ENCODE results near the gene BIVM. TPM values are rescaled to one million over a fixed set of nuclear protein-coding genes. Genes with fewer than 3 reads are reported as not detected.

BIVM gene
- polyA plus RNA-seq, 3 donors: 0.76 to 1.1 (median 0.81) TPM

- Histone ChIP-seq H3K79me2 (ENCODE audit: insufficient read depth, low read length) (no peaks in the 10 kb centered on the region), H3K36me3 (replicated peaks in 1 of 2; ENCODE audit: control insufficient read depth in 1 of 2, insufficient read depth in 2 of 2, low read length in 2 of 2) (no peaks in the 10 kb centered on the region), H3K4me1 (ENCODE audit: control insufficient read depth in 1 of 2, insufficient read depth in 2 of 2, low read length in 2 of 2) (peaks cover 5 to 6% of the 10 kb centered on the region in 2 donors), H4K20me1 (ENCODE audit: insufficient read depth, low read length) (no peaks in the 10 kb centered on the region), H3K4me3 (replicated peaks in 1 of 3; ENCODE audit: low read depth in 2 of 3, low read length in 3 of 3) (no peak overlapping the region), H2AFZ (ENCODE audit: insufficient read depth, low read depth, low read length, poor library complexity, severe bottlenecking) (no peak overlapping the region), H3K27ac (ENCODE audit: low read depth in 1 of 2, low read length in 2 of 2) (no peak overlapping the region), H3K9me3 (replicated peaks in 1 of 2; ENCODE audit: control insufficient read depth in 1 of 2, insufficient read depth in 1 of 2, low read length in 2 of 2) (no peaks in the 10 kb centered on the region), H3K4me2 (replicated peaks; ENCODE audit: extremely low read depth, low read length, poor library complexity, severe bottlenecking) (no peak overlapping the region), H3K27me3 (ENCODE audit: control insufficient read depth in 2 of 2, insufficient read depth in 2 of 2, low read length in 2 of 2) (peaks cover 15 to 19% of the 10 kb centered on the region in 2 donors), H3K9ac (ENCODE audit: insufficient read depth, low read length, poor library complexity, severe bottlenecking) (no peak overlapping the region)
- peaks cover 5% of the 10 kb centered on the region for H3K4me1 Mint-ChIP-seq
- H3K9me3 Mint-ChIP-seq: no peaks in the 10 kb centered on the region
- peaks cover 17 to 23% (median 19%) of the 10 kb centered on the region in 3 donors for H3K27me3 Mint-ChIP-seq (ENCODE audit: low read depth in 3 of 3)
- no peak for TF ChIP-seq CTCF (IDR thresholded peaks at IDR 0.05)
- no peak overlapping the region for H3K4me3 Mint-ChIP-seq
- intact Hi-C loops (cut with micrococcal nuclease): loop anchor here in 1 of 2 donors (10.0 kb wide), 1 partner anchor 109 kb away; no protein-coding TSS in a partner anchor
- peaks cover 0 to under 1% of the 10 kb centered on the region in 2 donors for H3K36me3 Mint-ChIP-seq
- peak overlapping the region in 1 of 7 donors; percentile 15 for H3K27ac Mint-ChIP-seq
- 93% methylated on average over 4 of the region's 9 CpGs for WGBS (ENCODE audit: insufficient coverage)
- DNase-seq: no peak
Measured at GRCh38 chr13:102793611-102794355, 5.1 kb upstream of the BIVM start.

- H3K36me3 ChIP-seq (replicated peaks in 1 of 2; ENCODE audit: control insufficient read depth in 1 of 2, insufficient read depth in 2 of 2, low read length in 2 of 2): no peaks in the 10 kb centered on the region
- Mint-ChIP-seq H3K4me1 (peaks cover 25% of the 10 kb centered on the region), H3K36me3 (peaks cover 0 to 4% of the 10 kb centered on the region in 2 donors), H3K27me3 (ENCODE audit: low read depth in 3 of 3) (peaks cover 25 to 34% (median 34%) of the 10 kb centered on the region in 3 donors), H3K9me3 (peaks cover 0 to 4% (median 0%) of the 10 kb centered on the region in 7 donors), H3K4me3 (peak overlapping the region; percentile 83 to 93), H3K27ac (no peak overlapping the region)
- H3K9me3 ChIP-seq (replicated peaks in 1 of 2; ENCODE audit: control insufficient read depth in 1 of 2, insufficient read depth in 1 of 2, low read length in 2 of 2): no peaks in the 10 kb centered on the region
- H3K4me1 ChIP-seq (ENCODE audit: control insufficient read depth in 1 of 2, insufficient read depth in 2 of 2, low read length in 2 of 2): peaks cover 20 to 29% of the 10 kb centered on the region in 2 donors
- intact Hi-C loops (cut with micrococcal nuclease): loop anchor here in 1 of 2 donors (10.0 kb wide), 1 partner anchor 115 kb away; no protein-coding TSS in a partner anchor
- under 1% methylated on average over 66 of the region's 69 CpGs for WGBS (ENCODE audit: insufficient coverage)
- H3K27ac ChIP-seq (ENCODE audit: low read depth in 1 of 2, low read length in 2 of 2): no peak overlapping the region
- peaks cover 16 to 31% of the 10 kb centered on the region in 2 donors for H3K27me3 ChIP-seq (ENCODE audit: control insufficient read depth in 2 of 2, insufficient read depth in 2 of 2, low read length in 2 of 2)
- peak overlapping the region; percentile 100 for H3K4me2 ChIP-seq (replicated peaks; ENCODE audit: extremely low read depth, low read length, poor library complexity, severe bottlenecking)
- peak in 1 of 3 donors; percentile 3 for DNase-seq
- peak overlapping the region; percentile 65 for H3K9ac ChIP-seq (ENCODE audit: insufficient read depth, low read length, poor library complexity, severe bottlenecking)
- no peaks in the 10 kb centered on the region for H4K20me1 ChIP-seq (ENCODE audit: insufficient read depth, low read length)
- H3K79me2 ChIP-seq (ENCODE audit: insufficient read depth, low read length): no peaks in the 10 kb centered on the region
- no peak for TF ChIP-seq CTCF (IDR thresholded peaks at IDR 0.05)
- H2AFZ ChIP-seq (ENCODE audit: insufficient read depth, low read depth, low read length, poor library complexity, severe bottlenecking): peak overlapping the region; percentile 89
- peak overlapping the region; percentile 40 to 81 (median 54) for H3K4me3 ChIP-seq (replicated peaks in 1 of 3; ENCODE audit: low read depth in 2 of 3, low read length in 3 of 3)
Measured at GRCh38 chr13:102799426-102800144, 666 bp downstream of the BIVM start.

Data from CD14-positive monocyte (primary cell).